ENCODE results near the gene THRAP3.
"Not testable (repeated sequence)": the region's sequence is repeated elsewhere in the genome, so short reads cannot be mapped to it uniquely, and the experiment has no call there.

The THRAP3 gene

GRCh38 chr1:36251794-36252481 lies 27.7 kb downstream of the THRAP3 start:
- no peak for DNase-seq (ENCODE audit: low spot score)

GRCh38 chr1:36252482-36252824 lies 28.2 kb downstream of the THRAP3 start:
- not testable (repeated sequence) for DNase-seq (ENCODE audit: low spot score)

GRCh38 chr1:36253161-36253862 lies 29.1 kb downstream of the THRAP3 start:
- DNase-seq (ENCODE audit: low spot score), result no peak

- DNase-seq (ENCODE audit: low spot score), result no peak
These were observed 32.5 kb downstream of the THRAP3 start for GRCh38 chr1:36256558-36257374.

- no peak for DNase-seq (ENCODE audit: low spot score)
These were observed 33.1 kb downstream of the THRAP3 start for GRCh38 chr1:36257375-36257767.

- no peak for DNase-seq (ENCODE audit: low spot score)
These were observed 34.7 kb downstream of the THRAP3 start for GRCh38 chr1:36258960-36259344.

GRCh38 chr1:36268981-36269380 lies 44.7 kb downstream of the THRAP3 start:
- no peak for DNase-seq (ENCODE audit: low spot score)

- no peak for DNase-seq (ENCODE audit: low spot score)
These were observed 45.2 kb downstream of the THRAP3 start for GRCh38 chr1:36269408-36269838.

- DNase-seq (ENCODE audit: low spot score), result no peak
These were observed 48.8 kb downstream of the THRAP3 start for GRCh38 chr1:36273024-36273423.

- DNase-seq (ENCODE audit: low spot score), result no peak
These were observed 50.0 kb downstream of the THRAP3 start for GRCh38 chr1:36274201-36274600.

GRCh38 chr1:36276688-36277087 lies 52.4 kb downstream of the THRAP3 start:
- no peak for DNase-seq (ENCODE audit: low spot score)

GRCh38 chr1:36279110-36279788 lies 55.0 kb downstream of the THRAP3 start:
- no peak for DNase-seq (ENCODE audit: low spot score)

GRCh38 chr1:36279789-36280296 lies 55.6 kb downstream of the THRAP3 start:
- DNase-seq (ENCODE audit: low spot score), result no peak

- no peak for DNase-seq (ENCODE audit: low spot score)
These were observed 59.8 kb downstream of the THRAP3 start for GRCh38 chr1:36284061-36284460.

GRCh38 chr1:36284517-36284916 lies 60.3 kb downstream of the THRAP3 start:
- no peak for DNase-seq (ENCODE audit: low spot score)

- peak; percentile 89 for DNase-seq (ENCODE audit: low spot score)
These were observed 61.3 kb downstream of the THRAP3 start for GRCh38 chr1:36285443-36286101.

- DNase-seq (ENCODE audit: low spot score), result no peak
These were observed 62.6 kb downstream of the THRAP3 start for GRCh38 chr1:36286802-36287201.

GRCh38 chr1:36287595-36287994 lies 63.4 kb downstream of the THRAP3 start:
- DNase-seq (ENCODE audit: low spot score), result no peak

GRCh38 chr1:36295390-36295789 lies 71.1 kb downstream of the THRAP3 start:
- no peak for DNase-seq (ENCODE audit: low spot score)

GRCh38 chr1:36297062-36297461 lies 72.8 kb downstream of the THRAP3 start:
- DNase-seq (ENCODE audit: low spot score), result no peak

GRCh38 chr1:36298640-36299039 lies 74.4 kb downstream of the THRAP3 start:
- no peak for DNase-seq (ENCODE audit: low spot score)

GRCh38 chr1:36300526-36300925 lies 76.3 kb downstream of the THRAP3 start:
- peak; percentile 34 for DNase-seq (ENCODE audit: low spot score)
